ENCODE measurements around the gene FGA.

FGA gene

DNA sequence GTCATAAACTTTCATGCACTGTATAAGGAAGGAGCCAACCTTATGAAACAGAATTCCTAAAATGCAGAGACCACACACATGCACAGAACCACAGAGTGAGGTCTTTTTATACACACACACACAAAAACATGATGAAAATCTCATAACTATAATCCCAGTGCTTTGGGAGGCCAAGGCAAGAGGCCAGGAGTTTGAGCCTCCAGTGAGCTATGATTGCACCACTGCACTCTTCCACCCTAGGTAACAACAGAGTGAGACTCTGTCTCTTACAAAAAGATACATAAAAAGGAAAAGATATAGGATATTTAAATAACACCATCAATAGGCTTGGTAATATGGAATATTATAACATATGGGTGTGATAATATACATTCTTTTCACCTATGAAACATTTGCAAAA, 10.6 kb downstream of the FGA start:
- DNase-seq (ENCODE audit: low spot score), result no peak

DNA sequence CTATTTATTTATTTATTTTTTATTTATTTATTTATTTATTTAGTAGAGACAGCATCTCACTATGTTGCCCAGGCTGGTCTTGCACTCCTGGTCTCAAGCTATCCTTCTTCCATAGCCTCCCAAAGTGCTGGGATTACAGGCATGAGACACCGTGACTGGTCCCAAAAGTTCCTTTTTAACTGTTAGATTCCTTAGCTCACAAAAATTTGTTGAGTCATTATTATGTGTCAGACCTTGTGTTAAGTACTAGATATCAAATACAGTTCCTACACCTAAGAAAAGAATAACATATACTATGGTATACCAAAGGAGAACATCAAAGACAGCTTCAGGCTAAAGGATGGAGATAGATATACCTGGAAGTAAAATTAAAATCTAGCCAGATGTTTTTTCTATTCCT, 11.6 kb downstream of the FGA start:
- DNase-seq (ENCODE audit: low spot score), result no peak

DNA sequence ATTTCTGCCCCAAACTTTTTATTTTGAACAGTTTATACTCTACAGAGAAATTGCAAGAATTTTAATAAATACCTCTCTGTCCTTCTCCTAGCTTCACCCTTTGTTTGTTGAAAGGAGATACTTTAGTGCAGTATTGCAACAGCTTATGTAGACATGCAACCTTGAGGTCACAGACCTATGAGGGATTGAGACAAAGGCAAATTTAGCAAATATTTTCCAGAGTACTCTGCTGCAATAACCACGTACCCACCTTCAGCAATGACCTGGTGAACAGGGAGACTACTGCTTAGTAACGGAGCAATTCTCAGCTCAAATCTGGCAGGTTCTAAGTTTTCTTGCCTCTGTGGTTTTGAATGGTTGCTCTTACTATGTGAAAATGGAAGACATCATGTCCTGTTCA, 13.2 kb downstream of the FGA start:
- DNase-seq (ENCODE audit: low spot score), result no peak

DNA sequence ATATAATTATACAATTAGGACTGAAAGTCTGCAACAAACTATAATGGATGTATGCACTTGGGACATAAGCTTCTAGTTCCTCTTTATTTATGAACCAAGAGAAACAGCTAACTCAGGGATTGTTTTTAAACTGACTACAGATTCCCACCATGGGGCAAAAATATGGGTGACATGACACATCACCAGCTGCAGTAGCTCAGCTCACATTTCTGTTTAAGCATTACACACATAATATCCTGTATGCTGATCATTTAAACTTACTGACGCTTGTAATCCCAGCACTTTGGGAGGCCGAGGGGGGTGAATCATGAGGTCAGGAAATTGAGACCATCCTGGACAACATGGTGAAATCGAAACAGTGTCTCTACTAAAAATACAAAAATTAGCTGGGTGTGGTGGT, 16.2 kb downstream of the FGA start:
- no peak for DNase-seq (ENCODE audit: low spot score)

DNA sequence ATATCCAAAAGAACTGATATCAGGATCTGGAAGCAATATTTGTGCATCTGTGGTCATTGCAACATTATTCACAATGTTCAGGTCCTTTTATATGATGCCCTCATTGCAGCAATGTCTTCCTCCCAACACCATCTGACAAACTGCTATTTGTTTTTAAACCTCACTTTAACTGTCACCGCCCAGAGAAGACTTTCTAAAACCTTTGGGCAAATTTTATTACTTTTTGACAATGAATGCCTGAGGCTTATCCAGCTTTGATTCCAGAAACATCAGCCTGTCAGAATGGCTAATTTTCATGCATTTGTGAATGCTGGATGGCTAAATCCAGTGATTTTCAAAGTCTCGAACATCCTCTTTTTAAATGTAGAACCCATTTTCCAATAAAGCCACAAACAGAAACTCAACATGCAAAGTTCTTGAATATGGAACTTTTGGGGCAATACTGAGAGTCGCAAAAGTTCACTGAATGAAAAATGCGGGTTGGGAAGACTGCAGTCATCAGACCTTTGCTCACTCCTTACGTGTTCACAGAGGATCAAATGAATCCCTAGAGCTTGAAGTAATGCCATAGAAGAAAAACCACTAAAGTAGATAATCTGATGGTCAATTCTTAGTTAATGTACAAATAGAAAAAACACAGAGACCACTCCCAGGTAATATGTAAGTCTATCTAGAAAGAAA, 17.2 kb downstream of the FGA start:
- DNase-seq (ENCODE audit: low spot score), result no peak

DNA sequence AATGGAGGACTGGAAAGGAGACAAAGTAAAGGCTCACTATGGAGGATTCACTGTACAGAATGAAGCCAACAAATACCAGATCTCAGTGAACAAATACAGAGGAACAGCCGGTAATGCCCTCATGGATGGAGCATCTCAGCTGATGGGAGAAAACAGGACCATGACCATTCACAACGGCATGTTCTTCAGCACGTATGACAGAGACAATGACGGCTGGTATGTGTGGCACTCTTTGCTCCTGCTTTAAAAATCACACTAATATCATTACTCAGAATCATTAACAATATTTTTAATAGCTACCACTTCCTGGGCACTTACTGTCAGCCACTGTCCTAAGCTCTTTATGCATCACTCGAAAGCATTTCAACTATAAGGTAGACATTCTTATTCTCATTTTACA, 21.0 kb downstream of the FGA start:
- DNase-seq (ENCODE audit: low spot score), result no peak

DNA sequence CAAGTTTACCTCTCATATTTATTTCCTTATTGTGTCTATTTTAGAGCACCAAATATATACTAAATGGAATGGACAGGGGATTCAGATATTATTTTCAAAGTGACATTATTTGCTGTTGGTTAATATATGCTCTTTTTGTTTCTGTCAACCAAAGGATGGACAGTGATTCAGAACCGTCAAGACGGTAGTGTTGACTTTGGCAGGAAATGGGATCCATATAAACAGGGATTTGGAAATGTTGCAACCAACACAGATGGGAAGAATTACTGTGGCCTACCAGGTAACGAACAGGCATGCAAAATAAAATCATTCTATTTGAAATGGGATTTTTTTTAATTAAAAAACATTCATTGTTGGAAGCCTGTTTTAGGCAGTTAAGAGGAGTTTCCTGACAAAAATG, 21.5 kb downstream of the FGA start:
- no peak for DNase-seq (ENCODE audit: low spot score)

DNA sequence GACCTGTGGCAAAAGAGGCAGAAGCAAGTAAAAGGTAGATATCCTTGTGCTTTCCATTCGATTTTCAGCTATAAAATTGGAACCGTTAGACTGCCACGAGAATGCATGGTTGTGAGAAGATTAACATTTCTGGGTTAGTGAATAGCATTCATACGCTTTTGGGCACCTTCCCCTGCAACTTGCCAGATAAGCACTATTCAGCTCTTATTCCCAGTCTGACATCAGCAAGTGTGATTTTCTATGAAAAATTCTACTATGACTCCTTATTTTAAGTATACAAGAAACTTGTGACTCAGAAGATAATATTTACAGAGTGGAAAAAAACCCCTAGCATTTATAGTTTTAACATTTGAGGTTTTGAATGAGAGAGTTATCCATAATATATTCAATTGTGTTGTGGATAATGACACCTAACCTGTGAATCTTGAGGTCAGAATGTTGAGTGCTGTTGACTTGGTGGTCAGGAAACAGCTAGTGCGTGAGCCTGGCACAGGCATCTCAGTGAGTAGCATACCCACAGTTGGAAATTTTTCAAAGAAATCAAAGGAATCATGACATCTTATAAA, 23.8 kb downstream of the FGA start:
- no peak for DNase-seq (ENCODE audit: low spot score)

DNA sequence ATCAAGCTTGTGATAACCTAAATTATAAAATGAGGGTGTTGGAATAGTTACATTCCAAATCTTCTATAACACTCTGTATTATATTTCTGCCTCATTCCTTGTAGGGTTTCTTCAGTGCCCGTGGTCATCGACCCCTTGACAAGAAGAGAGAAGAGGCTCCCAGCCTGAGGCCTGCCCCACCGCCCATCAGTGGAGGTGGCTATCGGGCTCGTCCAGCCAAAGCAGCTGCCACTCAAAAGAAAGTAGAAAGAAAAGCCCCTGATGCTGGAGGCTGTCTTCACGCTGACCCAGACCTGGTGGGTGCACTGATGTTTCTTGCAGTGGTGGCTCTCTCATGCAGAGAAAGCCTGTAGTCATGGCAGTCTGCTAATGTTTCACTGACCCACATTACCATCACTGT, 24.8 kb downstream of the FGA start:
- DNase-seq (ENCODE audit: low spot score), result no peak

DNA sequence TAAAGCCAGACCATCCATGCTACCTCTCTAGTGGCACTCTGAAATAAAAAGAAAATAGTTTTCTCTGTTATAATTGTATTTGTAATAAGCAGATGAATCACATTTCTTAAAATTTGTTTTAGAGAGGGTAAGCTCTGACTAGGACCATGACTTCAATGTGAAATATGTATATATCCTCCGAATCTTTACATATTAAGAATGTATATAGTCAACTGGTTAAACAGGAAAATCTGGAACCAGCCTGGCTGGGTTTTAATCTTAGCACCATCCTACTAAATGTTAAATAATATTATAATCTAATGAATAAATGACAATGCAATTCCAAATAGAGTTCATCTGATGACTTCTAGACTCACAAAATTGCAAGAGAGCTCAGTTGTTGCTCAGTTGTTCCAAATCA, 26.2 kb downstream of the FGA start:
- no peak for DNase-seq (ENCODE audit: low spot score)

DNA sequence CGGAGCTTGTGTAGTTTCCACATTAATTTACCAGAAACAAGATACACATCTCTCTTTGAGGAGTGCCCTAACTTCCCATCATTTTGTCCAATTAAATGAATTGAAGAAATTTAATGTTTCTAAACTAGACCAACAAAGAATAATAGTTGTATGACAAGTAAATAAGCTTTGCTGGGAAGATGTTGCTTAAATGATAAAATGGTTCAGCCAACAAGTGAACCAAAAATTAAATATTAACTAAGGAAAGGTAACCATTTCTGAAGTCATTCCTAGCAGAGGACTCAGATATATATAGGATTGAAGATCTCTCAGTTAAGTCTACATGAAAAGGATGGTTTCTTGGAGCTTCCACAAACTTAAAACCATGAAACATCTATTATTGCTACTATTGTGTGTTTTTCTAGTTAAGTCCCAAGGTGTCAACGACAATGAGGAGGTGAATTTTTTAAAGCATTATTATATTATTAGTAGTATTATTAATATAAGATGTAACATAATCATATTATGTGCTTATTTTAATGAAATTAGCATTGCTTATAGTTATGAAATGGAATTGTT, 27.8 kb downstream of the FGA start, which contains the start of gene FGB:
Gene FGB (plus strand): TSS at position 315 of the 558 bp plus-strand sequence. CDS start 8 bp downstream, at position 323.
- DNase-seq (ENCODE audit: low spot score), result no peak

DNA sequence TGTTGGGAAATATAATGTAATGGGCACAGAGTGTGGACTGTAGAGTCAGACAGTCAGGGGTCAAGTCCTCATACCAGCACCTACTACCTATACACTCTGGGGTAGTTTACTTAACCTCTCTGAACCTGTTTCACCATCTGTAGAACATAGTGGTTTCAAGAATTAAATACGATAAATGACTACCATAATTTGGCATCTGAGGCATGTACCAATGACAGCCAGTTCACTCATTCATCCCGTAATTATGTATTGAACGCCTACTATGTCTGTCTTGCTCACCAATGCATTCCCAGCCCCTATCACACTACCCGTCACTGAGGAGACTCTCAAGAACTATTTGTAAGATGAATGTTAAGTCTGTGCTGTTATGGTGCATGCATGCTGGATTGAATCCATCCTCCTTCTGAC, 29.7 kb downstream of the FGA start:
- DNase-seq (ENCODE audit: low spot score), result no peak

DNA sequence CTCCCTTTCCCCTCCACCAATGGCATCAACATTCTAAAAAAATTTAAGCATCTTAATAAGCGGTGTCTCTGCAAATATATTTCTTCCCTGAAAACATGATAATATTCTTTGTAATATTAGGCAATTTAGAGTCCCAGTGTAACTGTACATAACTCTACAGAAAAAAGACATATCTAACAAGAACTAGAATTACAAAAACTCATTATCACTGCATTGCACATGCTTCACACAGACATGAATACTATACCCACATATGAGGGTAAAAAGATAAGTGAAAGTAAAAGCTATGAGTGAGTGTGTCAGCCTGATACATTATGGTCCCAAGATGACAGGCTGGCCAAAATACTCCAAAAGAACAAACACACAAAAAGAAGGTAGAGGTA, 30.1 kb downstream of the FGA start:
- no peak for DNase-seq (ENCODE audit: low spot score)

DNA sequence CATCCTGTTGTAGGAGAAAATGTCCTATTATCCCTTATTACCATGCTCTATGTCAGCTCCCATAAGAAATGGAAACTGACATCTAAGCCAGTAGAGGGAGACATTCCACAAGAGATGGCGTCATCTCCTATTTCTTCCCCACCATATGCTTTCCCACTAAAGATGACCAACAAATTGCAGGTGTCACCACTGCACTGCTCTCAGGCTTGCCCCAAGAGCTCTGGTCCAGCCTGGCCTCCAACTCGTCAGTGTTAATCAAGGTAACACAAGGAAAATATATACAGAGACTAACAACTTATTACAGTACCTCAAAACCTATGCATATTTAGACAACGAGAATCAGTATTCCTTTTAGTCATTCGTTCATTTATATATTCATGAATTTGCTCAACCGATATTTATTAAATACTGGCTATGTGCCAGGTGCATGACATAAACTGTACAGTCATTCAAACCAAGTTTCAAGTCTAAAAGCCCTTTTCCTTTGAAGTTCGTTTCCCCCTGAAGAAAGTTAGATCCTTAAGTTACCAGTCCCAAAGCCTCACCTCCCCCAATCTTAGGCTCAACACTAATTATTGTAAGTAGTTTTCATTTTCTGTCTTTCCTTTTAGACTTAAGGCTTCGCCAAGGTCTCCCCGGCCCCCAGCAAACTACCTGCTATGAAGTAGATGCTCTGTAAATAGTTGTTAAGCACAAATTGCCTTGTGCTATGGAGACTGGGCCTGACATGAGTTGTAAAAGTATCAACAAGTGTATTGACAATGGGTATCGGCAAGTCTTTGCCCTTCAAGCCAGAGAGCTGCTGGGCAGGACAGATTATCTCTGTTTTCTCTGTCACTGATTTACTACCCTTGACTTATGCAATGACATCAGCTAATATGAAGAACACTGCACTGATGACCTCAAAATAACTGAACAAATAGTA, 30.8 kb downstream of the FGA start:
- DNase-seq (ENCODE audit: low spot score), result no peak

DNA sequence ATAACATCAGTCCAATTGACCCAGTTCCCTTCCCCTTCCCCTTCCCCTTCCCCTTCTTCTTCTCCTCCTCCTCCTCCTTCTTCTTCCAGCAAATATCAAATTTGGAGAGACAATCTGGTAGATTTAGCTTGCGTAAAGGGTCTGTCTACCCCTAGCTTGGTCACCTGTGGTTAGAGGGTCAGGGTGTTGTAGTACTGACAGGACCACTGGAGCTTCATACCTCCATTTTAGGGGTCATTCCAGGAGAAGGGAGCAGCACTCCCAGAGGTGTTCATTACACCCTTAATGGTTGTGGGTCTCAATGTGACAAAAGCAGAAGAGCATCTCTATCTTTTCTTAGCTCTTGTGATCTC, 31.4 kb downstream of the FGA start:
- DNase-seq (ENCODE audit: low spot score), result no peak

DNA sequence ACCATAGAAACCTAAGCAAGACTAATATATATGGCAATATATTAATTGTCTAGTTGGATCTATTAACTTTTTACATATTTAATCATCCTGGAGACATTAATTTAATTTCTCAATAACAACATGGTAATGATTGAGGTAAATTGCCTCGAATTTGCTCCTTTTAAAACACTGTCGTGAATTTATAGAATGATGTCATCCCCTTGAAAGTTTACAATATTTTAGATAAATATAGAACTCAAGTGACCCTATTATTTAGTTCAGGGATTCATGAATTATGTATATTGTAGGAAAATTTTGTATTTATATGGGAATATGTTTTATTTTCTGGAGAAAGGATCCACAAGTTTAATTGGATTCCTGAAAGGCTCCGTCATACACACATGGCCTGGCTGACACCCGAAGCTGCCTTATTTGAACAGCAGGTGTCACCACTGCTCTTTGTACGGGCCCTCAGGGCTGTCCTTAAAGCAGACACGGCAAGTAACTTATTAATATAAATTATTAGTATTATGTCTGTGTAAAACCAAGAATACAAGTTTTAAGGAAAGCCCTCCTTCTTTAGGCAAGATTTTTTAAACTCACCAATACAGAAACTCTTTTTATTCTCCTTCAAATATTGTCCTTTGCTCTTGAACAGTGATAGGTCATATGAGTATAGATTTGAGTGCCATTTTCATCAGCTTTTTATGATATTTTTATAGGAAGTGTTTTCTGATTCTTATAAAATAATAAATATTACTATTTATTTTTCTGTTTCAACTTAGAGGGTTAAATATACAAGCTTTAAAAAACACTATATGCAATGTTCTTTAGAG, 38.5 kb downstream of the FGA start:
- DNase-seq (ENCODE audit: low spot score), result peak; percentile 83

DNA sequence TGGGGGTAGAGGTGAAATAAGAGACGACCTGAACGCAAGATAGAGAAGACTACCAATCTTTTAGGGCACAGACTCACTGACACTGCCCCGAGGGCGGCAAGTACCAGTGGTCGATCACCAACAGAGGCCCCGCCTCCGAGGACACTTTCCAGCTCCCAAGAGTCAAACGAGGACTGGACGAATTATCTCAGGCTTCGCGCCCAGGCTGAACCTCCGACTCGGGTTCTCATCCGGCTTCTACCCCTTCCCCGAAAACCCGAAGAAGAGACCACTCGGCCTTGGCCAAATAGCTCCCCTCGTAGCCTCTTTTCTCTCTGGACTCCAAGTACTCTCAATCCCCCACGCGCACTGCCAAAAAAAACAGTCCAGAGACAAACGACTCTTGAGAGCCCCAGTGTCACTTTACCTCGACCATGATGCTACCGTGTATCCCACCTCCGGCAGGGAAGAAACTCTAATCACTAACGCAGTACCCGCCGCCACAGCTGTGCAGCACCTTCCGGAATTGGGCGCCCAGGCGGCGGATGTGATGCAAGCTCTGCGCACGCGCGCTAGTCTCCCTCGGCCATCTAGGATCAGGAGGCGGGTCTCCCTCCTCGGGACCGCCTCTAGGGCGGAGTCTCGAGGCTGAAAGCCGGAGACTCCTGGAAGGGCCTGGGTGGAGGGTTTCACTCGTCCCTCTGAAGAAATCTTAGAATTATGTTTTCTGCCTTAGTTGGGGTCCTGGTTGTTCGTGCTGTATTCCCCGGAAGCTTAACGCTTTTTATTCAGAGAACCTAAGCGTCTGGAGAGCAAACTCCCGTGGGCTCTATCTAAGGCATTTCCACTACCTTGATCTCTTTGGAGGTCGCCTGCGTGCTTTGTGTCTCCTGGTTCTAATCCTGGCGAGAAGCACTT, 40.4 kb downstream of the FGA start, which contains the start of gene PLRG1:
Gene PLRG1 (minus strand): TSS at position 507 of the 897 bp plus-strand sequence. CDS start 92 bp downstream, at position 415.
- DNase-seq (ENCODE audit: low spot score), result peak; percentile 97

DNA sequence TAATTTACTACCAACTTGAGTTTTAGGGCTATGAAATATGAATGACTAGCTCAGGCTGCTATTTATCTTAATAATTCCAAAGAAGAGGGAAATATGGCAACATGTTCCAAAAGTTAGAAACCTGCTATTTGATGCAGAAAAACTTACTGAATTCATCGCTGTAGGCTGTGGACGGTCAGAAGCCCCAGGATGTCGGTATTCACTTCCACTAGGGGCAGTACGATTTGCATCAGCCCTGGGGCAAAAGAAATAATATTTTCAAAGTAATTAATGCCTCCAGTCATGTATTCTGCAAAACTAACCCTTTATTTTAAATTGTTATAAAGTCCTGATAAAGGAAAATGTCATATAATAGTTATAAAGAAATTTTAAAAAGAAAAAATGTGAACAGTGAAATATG, 44.9 kb downstream of the FGA start:
- no peak for DNase-seq (ENCODE audit: low spot score)

DNA sequence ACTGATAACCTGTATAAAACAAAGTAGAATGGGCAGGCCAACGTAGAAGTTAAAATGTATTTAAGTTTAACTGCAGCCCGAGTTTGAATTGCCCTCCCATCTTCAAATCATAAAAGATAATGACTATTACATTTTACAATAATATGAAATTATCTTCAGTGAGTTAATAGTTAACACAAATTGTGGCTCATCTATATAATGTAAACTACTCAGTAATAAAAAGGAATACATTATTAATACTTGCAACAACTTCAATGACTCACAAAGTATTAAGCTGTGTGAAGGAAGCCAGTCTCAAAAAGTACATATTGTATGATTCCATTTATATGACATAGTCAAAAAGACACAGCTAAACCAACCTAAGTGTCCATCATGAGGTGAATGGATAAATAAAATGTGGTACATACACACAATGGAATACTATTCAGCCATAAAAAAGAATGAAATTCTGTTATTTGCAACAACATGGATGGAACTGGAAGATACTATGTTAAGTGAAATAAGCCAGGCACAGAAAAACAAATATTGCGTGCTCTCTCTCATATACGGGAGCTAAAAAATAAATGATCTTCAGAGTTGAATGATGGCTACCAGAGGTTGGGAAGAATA, 48.2 kb downstream of the FGA start:
- no peak for DNase-seq (ENCODE audit: low spot score)

All from CD4-positive, alpha-beta T cell treated with Interleukin-2 at 100 ng/mL for 4 hours (primary cell).